GM12891 (cell line): ENCODE measurements around the gene PKP2.

Source experiments
- DNase-seq: peaks from one replicate; pipeline ENCODE4 v3.0.0; 2011; ENCODE audit warnings: low spot score; ENCODE audit not compliant: insufficient read length
- FAIRE-seq: peaks from 2 replicates; lab custom pipeline; 2011; peaks lifted over from hg19 to GRCh38; lab: Jason Lieb, UNC
- PAX5 ChIP-seq: IDR thresholded peaks from 2 replicates; pipeline ENCODE4 v1.6.1; 2011; ENCODE audit warnings: low read length, moderate library complexity, mild to moderate bottlenecking; ENCODE audit not compliant: insufficient read depth, severe bottlenecking
- POLR2A ChIP-seq: IDR thresholded peaks from 2 replicates; pipeline ENCODE4 v1.6.1; 2011; ENCODE audit warnings: low read depth, low read length, control low read depth
- POLR2AphosphoS5 ChIP-seq: IDR thresholded peaks from 2 replicates; pipeline ENCODE4 v1.6.1; 2011; ENCODE audit warnings: low read depth, low read length, control low read depth
- POU2F2 ChIP-seq: IDR thresholded peaks from 2 replicates; pipeline ENCODE4 v1.6.1; 2011; ENCODE audit warnings: low read depth, mild to moderate bottlenecking, control low read depth, low read length, moderate library complexity
- SPI1 ChIP-seq: IDR thresholded peaks from 2 replicates; pipeline ENCODE4 v1.6.1; 2011; ENCODE audit warnings: low read depth, low read length, control low read depth
- TAF1 ChIP-seq: IDR thresholded peaks from 2 replicates; pipeline ENCODE4 v1.6.1; 2011; ENCODE audit warnings: low read depth, low read length, control low read depth

The PKP2 gene

GRCh38 chr12:32841061-32841460 lies 55.5 kb downstream of the PKP2 start:
- FAIRE-seq (no peak), DNase-seq (no peak)
- TF ChIP-seq PAX5 (no peak), TAF1 (no peak), POLR2AphosphoS5 (no peak), POLR2A (no peak), SPI1 (no peak), POU2F2 (no peak)

DNA sequence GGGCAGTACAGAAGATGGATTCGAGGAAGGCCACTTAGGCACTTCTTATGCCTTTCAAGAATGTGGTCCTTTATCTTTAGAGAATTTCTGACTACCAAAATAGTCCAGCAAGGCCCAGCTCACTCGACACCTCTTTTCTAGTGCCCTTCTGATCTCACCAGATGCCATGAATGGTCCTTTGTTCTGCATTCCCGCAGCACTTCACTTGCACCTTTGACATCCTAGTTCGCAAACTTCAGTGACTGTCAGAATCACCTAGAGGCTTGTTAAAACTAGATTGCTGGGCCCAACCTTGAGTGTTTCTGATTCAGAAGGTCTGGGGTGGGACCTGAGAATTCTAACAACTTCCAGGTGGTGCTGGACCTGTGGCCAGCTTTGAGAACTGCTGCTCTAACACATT lies 56.7 kb downstream of the PKP2 start:
- TF ChIP-seq TAF1 (no peak), POLR2A (no peak), PAX5 (no peak), POU2F2 (no peak), SPI1 (no peak), POLR2AphosphoS5 (no peak)
- no peak for FAIRE-seq
- DNase-seq = no peak

- DNase-seq = no peak
- FAIRE-seq = no peak
- TF ChIP-seq SPI1 (no peak), POLR2A (no peak), TAF1 (no peak), POU2F2 (no peak), POLR2AphosphoS5 (no peak), PAX5 (no peak)
These were observed 58.6 kb downstream of the PKP2 start for GRCh38 chr12:32837974-32838373.

- DNase-seq (no peak), FAIRE-seq (no peak)
- no peak for TF ChIP-seq POU2F2
- TF ChIP-seq POLR2AphosphoS5 = no peak
- no peak for TF ChIP-seq SPI1
- TF ChIP-seq PAX5 = no peak
- TF ChIP-seq TAF1 = no peak
- TF ChIP-seq POLR2A = no peak
These were observed 59.9 kb downstream of the PKP2 start for GRCh38 chr12:32836710-32837109.

- DNase-seq = no peak
These were observed 62.5 kb downstream of the PKP2 start for GRCh38 chr12:32834122-32834521.

DNA sequence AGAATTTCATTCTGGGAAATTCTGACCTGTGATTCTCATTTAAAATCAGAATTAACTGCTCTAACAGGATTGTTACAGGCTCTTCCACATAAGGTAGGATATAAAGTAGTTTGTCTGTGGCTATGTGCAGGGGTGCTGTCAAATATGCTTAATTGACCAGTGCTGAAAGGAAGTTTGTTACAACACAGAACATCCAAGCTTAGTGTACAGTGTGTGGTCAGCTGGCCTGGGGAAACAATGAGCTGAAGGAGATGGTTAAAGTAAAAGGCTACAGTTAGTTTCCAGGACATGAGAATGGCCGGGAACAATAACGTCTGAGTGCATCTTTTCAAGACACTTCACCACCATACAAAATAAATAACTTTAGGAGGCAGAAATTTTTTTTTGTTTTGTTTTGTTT lies 68.0 kb downstream of the PKP2 start:
- DNase-seq (no peak), FAIRE-seq (no peak)
- TF ChIP-seq PAX5 (no peak), POU2F2 (no peak), POLR2AphosphoS5 (no peak), SPI1 (no peak), POLR2A (no peak), TAF1 (no peak)

More at GRCh38 chr12:32834122-32834521, 62.5 kb downstream of the PKP2 start:
- FAIRE-seq = no peak
- no peak for TF ChIP-seq SPI1
- no peak for TF ChIP-seq PAX5
- no peak for TF ChIP-seq TAF1
- no peak for TF ChIP-seq POLR2AphosphoS5
- no peak for TF ChIP-seq POLR2A
- TF ChIP-seq POU2F2 = no peak

GRCh38 chr12:32828120-32828519 lies 68.5 kb downstream of the PKP2 start:
- no peak for DNase-seq
- no peak for FAIRE-seq
- TF ChIP-seq TAF1 (no peak), SPI1 (no peak), POLR2A (no peak), POLR2AphosphoS5 (no peak), POU2F2 (no peak), PAX5 (no peak)

- TF ChIP-seq POU2F2 (no peak), POLR2A (no peak)
- DNase-seq (no peak), FAIRE-seq (no peak)
These were observed 69.7 kb downstream of the PKP2 start for GRCh38 chr12:32826807-32827412.

GRCh38 chr12:32824596-32824995 lies 72.0 kb downstream of the PKP2 start:
- no peak for FAIRE-seq
- DNase-seq = no peak
- no peak for TF ChIP-seq POU2F2

GRCh38 chr12:32822344-32822743 lies 74.2 kb downstream of the PKP2 start:
- FAIRE-seq = no peak

DNA sequence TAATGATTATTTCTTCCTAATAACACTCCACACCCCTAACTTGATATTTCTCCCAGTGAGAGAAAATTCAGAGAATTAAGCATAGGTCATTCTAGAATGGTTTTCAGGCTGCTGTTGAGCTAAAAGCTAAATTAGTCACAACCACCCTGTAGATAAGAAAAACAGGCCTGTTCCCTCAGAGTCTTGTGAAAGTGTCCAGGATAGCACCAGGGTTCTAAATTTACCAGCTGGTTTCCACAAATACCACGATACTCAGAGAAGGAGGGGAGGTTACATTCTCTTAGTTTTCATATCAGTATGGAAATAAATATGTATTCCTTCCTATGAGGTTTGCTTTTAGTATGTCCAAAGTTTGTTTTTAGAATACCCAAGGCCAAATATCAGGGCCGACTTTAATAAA lies 74.9 kb downstream of the PKP2 start:
- no peak for DNase-seq
- no peak for TF ChIP-seq TAF1
- TF ChIP-seq POU2F2 = no peak
- no peak for TF ChIP-seq SPI1
- no peak for TF ChIP-seq POLR2A
- no peak for TF ChIP-seq POLR2AphosphoS5
- TF ChIP-seq PAX5 = no peak
- FAIRE-seq = no peak

More at GRCh38 chr12:32822344-32822743, 74.2 kb downstream of the PKP2 start:
- no peak for DNase-seq
- no peak for TF ChIP-seq POLR2AphosphoS5
- TF ChIP-seq POU2F2 = no peak
- TF ChIP-seq POLR2A = no peak
- no peak for TF ChIP-seq SPI1
- TF ChIP-seq TAF1 = no peak
- no peak for TF ChIP-seq PAX5
